ENCODE results near the gene SAMHD1.
"Not testable (repeated sequence)": the region's sequence is repeated elsewhere in the genome, so short reads cannot be mapped to it uniquely, and the experiment has no call there.

SAMHD1 gene

GRCh38 chr20:36881331-36881730 lies 70.2 kb downstream of the SAMHD1 start:
- no peak for DNase-seq (ENCODE audit: low read depth)
- H3K4me3 ChIP-seq (ENCODE audit: control insufficient read depth, low read depth, low read length) = no peak overlapping the region
- no peak for TF ChIP-seq CTCF (conservative IDR thresholded peaks at IDR 0.05; ENCODE audit: control insufficient read depth, insufficient read depth, low read depth, low read length)

GRCh38 chr20:36880741-36881250 lies 70.7 kb downstream of the SAMHD1 start:
- TF ChIP-seq CTCF (conservative IDR thresholded peaks at IDR 0.05; ENCODE audit: control insufficient read depth, insufficient read depth, low read depth, low read length) = no peak
- DNase-seq (ENCODE audit: low read depth) = no peak
- H3K4me3 ChIP-seq (ENCODE audit: control insufficient read depth, low read depth, low read length) = no peak overlapping the region

- no peak overlapping the region for H3K4me3 ChIP-seq (ENCODE audit: control insufficient read depth, low read depth, low read length)
- no peak for DNase-seq (ENCODE audit: low read depth)
- no peak for TF ChIP-seq CTCF (conservative IDR thresholded peaks at IDR 0.05; ENCODE audit: control insufficient read depth, insufficient read depth, low read depth, low read length)
Measured at GRCh38 chr20:36878941-36879340, 72.6 kb downstream of the SAMHD1 start.

- no peak for DNase-seq (ENCODE audit: low read depth)
- no peak overlapping the region for H3K4me3 ChIP-seq (ENCODE audit: control insufficient read depth, low read depth, low read length)
- no peak for TF ChIP-seq CTCF (conservative IDR thresholded peaks at IDR 0.05; ENCODE audit: control insufficient read depth, insufficient read depth, low read depth, low read length)
Measured at GRCh38 chr20:36876473-36876833, 75.1 kb downstream of the SAMHD1 start.

- TF ChIP-seq CTCF (conservative IDR thresholded peaks at IDR 0.05; ENCODE audit: control insufficient read depth, insufficient read depth, low read depth, low read length) = no peak
- no peak for DNase-seq (ENCODE audit: low read depth)
- no peak within 1 kb of the TSS for H3K4me3 ChIP-seq (ENCODE audit: control insufficient read depth, low read depth, low read length)
Measured at GRCh38 chr20:36875702-36876472, 75.6 kb downstream of the SAMHD1 start, which contains the start of gene TLDC2. Gene TLDC2 (plus strand): TSS chr20:36876138. CDS start chr20:36876175, 37 bp downstream.

GRCh38 chr20:36875093-36875492 lies 76.4 kb downstream of the SAMHD1 start:
- DNase-seq (ENCODE audit: low read depth) = not testable (repeated sequence)

GRCh38 chr20:36873498-36874189 lies 77.9 kb downstream of the SAMHD1 start:
- no peak overlapping the region for H3K4me3 ChIP-seq (ENCODE audit: control insufficient read depth, low read depth, low read length)
- DNase-seq (ENCODE audit: low read depth) = no peak
- TF ChIP-seq CTCF (conservative IDR thresholded peaks at IDR 0.05; ENCODE audit: control insufficient read depth, insufficient read depth, low read depth, low read length) = no peak

More at GRCh38 chr20:36875093-36875492, 76.4 kb downstream of the SAMHD1 start:
- H3K4me3 ChIP-seq (ENCODE audit: control insufficient read depth, low read depth, low read length) = not testable (repeated sequence)
